SU-DHL-6 (cell line): Measurements from ENCODE around the gene CSAG3.
"Not testable (repeated sequence)": the region's sequence is repeated elsewhere in the genome, so short reads cannot be mapped to it uniquely, and the experiment has no call there.

Source experiments
- H2AFZ ChIP-seq: fragments of 200-600 bp; sonication (generic); 2 replicates; pipeline ENCODE4 v1.6.1; 2014; ENCODE audit warnings: low read depth, mild to moderate bottlenecking, moderate library complexity, mixed read lengths, antibody characterized with exemption, low read length; ENCODE audit not compliant: severe bottlenecking
- H3F3A ChIP-seq: fragments of 200-600 bp; shearing (Covaris generic); 2 replicates; pipeline ENCODE4 v1.6.0; 2016; ENCODE audit warnings: antibody characterized with exemption, mild to moderate bottlenecking; ENCODE audit not compliant: insufficient read depth
- H3K27ac ChIP-seq: fragments of 200-600 bp; sonication (generic); 2 replicates; pipeline ENCODE4 v1.5.1; 2016; ENCODE audit warnings: low read depth, mild to moderate bottlenecking, low read length, moderate library complexity, mixed read lengths
- H3K27me3 ChIP-seq: fragments of 200-600 bp; sonication (generic), shearing (Covaris generic); 2 replicates; pipeline ENCODE4 v1.6.0; 2014; ENCODE audit warnings: mild to moderate bottlenecking, low read length
- H3K36me3 ChIP-seq: fragments of 200-600 bp; sonication (generic); 2 replicates; pipeline ENCODE4 v1.6.1; 2014; ENCODE audit warnings: mild to moderate bottlenecking, low read length, mixed read lengths
- H3K4me2 ChIP-seq: fragments of 300-600, 200-600 bp; shearing (Covaris generic), sonication (generic); 2 replicates; pipeline ENCODE4 v1.6.0; 2014; ENCODE audit warnings: low read length, low read depth, mild to moderate bottlenecking; ENCODE audit not compliant: poor library complexity, severe bottlenecking
- H3K4me3 ChIP-seq: fragments of 200-600 bp; sonication (generic); 2 replicates; pipeline ENCODE4 v1.5.1; 2014; ENCODE audit warnings: antibody characterized with exemption, low read length, mild to moderate bottlenecking, mixed read lengths; ENCODE audit not compliant: insufficient read depth, poor library complexity, severe bottlenecking
- H3K79me2 ChIP-seq: fragments of 200-600 bp; sonication (generic); 2 replicates; pipeline ENCODE4 v1.6.1; 2014; ENCODE audit warnings: mild to moderate bottlenecking, low read length, moderate library complexity; ENCODE audit not compliant: insufficient read depth
- H3K9ac ChIP-seq: fragments of 200-600 bp; sonication (generic); 2 replicates; pipeline ENCODE4 v1.7.0; 2014; ENCODE audit warnings: mild to moderate bottlenecking, low read length
- H3K9me2 ChIP-seq: fragments of 200-600 bp; sonication (generic); replicated peaks from 2 replicates; pipeline ENCODE4 v1.6.1; 2014; ENCODE audit warnings: low read length; ENCODE audit not compliant: insufficient read depth
- H3K9me3 ChIP-seq: fragments of 200-600 bp; sonication (generic); 2 replicates; pipeline ENCODE4 v1.6.1; 2014; ENCODE audit warnings: low read length, mixed read lengths; ENCODE audit not compliant: insufficient read depth
- H4K20me1 ChIP-seq: fragments of 200-600 bp; sonication (generic); 2 replicates; pipeline ENCODE4 v1.6.1; 2014; ENCODE audit warnings: low read depth, mild to moderate bottlenecking, antibody characterized with exemption, low read length, moderate library complexity, mixed read lengths
- EZH2phosphoT487 ChIP-seq: fragments of 200-600 bp; sonication (generic), shearing (Covaris generic); conservative IDR thresholded peaks from 2 replicates; pipeline ENCODE4 v1.6.1; 2018; ENCODE audit warnings: mild to moderate bottlenecking, antibody characterized with exemption, low read length, moderate library complexity, mixed read lengths
- TF ChIP-seq, protein P1 (sequence below): fragments of 200-600 bp; sonication (generic); IDR thresholded peaks from one replicate; pipeline ENCODE4 v1.5.1; 2017; ENCODE audit warnings: antibody characterized with exemption, mild to moderate bottlenecking, low read length, moderate library complexity; ENCODE audit not compliant: insufficient read depth, poor library complexity, severe bottlenecking

Gene CSAG3

DNA sequence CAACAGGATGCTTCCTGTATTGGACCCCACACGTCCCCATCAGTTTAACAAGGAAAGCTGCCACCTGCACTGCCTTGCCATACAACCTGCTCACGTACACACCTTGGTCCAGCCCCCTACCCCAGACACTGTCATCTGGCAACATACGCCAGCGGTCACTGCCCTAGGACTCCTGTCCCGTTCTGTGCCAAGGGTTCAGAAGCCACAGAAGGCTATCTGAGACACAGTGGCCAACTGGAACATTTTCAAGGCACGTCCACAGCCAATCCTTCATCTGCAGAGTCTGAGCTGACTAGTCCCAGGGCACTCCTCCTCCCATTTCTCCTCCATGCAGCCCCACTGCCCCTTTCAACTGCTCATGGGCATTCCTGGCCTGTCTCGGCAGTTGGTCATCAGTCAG is 2.6 kb downstream of the CSAG3 start:
- not testable (repeated sequence) for H3K9me3 ChIP-seq, H3F3A ChIP-seq, H3K4me3 ChIP-seq, H3K9me2 ChIP-seq, H2AFZ ChIP-seq, H3K9ac ChIP-seq, H3K36me3 ChIP-seq, H3K27me3 ChIP-seq, H3K4me2 ChIP-seq, H3K79me2 ChIP-seq, H3K27ac ChIP-seq, H4K20me1 ChIP-seq

DNA sequence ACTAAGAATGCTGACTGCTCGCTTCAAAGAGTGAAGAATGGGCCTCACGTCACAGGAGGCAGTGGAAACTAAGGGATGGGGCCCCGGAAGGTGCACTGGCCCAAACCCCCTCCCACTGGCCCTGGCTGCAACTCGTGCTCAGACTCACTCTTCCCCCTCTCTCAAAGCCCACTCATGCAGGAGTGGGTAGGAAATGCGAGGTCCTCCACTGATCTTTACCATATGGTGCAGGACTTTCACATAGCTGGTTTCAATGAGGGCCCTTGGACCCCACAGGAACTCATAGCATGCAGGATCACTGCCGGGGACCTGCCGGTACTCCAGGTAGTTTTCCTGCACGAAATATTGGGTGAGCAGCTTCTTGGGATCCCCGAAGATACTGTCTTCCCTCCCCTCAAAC is 7.5 kb downstream of the CSAG3 start:
- H3K9ac ChIP-seq, H3K36me3 ChIP-seq, H3K4me2 ChIP-seq, H3K9me3 ChIP-seq, H3K27ac ChIP-seq, H3K79me2 ChIP-seq, H3K27me3 ChIP-seq, H3K4me3 ChIP-seq, H2AFZ ChIP-seq, H3F3A ChIP-seq, H3K9me2 ChIP-seq, H4K20me1 ChIP-seq: not testable (repeated sequence)

DNA sequence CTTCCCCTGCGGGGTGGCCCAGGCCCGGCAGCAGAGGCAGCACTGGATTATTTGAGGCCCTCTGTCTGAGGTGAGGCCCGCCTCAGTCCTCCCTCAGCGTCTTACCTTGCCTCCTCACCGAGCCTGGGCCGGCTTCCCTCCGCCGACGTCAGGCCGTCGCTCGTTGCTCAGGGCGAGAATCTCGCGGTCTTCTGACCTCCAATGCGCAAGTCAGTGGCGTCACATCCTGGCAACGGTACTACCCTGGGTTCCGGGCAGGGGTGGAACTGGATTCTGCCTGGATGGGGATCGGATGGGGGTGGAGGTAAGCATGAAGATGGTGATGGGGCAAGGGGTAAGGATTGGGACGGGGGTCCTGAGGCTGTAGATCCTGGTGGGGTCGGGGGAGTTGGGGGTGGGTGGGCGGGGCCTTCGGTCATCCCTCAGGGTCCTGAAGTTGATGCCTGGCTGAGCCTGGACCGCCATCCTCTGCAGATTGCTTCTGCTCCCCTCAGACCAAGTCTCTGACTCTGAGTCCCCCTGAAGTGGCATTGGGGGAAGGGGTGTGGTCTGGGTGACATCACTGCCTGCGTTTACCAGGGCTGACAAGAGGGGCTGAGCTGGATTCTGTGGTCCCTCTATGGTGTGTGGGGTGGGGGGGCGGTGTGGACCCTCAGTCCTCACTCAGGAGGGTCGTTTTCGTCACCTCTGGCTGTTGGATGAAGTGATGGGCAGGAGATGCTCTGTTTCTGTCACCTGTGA is 10.7 kb downstream of the CSAG3 start, which contains the start of gene MAGEA6:
MAGEA6 (minus strand) TSS at position 141 of the 741 bp plus-strand sequence. CDS start 2,039 bp downstream, outside the sequence.
- not testable (repeated sequence) for H3K4me3 ChIP-seq, H3K27ac ChIP-seq, H3F3A ChIP-seq, H3K27me3 ChIP-seq, H4K20me1 ChIP-seq, H3K9me2 ChIP-seq, H2AFZ ChIP-seq, H3K79me2 ChIP-seq, H3K9me3 ChIP-seq, H3K36me3 ChIP-seq, H3K9ac ChIP-seq, H3K4me2 ChIP-seq

DNA sequence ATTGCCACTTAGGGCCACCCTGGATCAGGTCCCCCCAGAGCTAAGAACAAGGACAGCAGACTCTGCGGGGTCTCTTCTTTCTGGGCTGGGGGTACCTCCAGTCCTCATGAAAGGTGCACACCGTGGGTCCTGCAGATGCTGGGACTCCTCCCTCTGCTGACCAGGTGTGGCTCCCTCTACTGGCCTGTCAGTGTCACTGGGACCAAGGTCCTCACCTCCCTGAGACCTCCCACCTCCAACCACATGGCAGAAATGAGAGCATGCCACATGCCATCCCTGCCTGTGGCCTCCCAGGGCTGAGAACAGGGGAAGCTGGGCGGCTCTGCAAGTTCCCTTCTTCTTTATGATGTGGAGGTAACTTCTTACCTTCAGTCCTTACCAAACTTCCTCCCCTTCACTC is 28.0 kb downstream of the CSAG3 start:
- H3K9ac ChIP-seq, H3K27me3 ChIP-seq, H4K20me1 ChIP-seq, H3K9me2 ChIP-seq, H3K79me2 ChIP-seq, H3K4me2 ChIP-seq, H3K36me3 ChIP-seq, H2AFZ ChIP-seq, H3F3A ChIP-seq, H3K27ac ChIP-seq, H3K4me3 ChIP-seq, H3K9me3 ChIP-seq: not testable (repeated sequence)

DNA sequence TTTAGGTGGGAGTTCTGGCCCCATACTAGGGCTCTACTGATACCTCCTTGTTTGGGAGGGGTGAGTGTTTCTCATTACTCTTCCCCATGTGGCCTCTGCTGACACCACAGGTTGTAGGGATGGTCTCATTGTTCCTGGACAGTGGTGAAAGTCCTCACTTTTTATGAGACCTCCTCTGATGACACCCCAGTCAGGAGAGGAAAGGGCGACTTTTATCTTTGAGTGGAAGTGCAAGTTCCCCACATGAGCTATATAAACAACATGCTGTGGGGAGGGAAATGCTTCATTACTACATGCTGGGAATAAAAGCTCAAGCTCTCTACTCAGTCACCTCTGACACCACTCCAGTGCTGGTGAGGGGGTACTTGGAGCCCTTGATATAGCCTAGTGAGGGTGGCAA is 39.9 kb downstream of the CSAG3 start:
- Histone ChIP-seq H4K20me1 (no peaks in the 10 kb centered on the region), H3K9me2 (no peaks in the 10 kb centered on the region), H3K9ac (no peak overlapping the region), H3K27me3 (no peaks in the 10 kb centered on the region), H3K36me3 (no peaks in the 10 kb centered on the region), H3K9me3 (no peaks in the 10 kb centered on the region), H3K27ac (no peak overlapping the region), H3K4me2 (no peak overlapping the region), H2AFZ (no peak overlapping the region), H3F3A (no peaks in the 10 kb centered on the region), H3K79me2 (no peaks in the 10 kb centered on the region), H3K4me3 (no peak overlapping the region)
- TF ChIP-seq, protein P1, sequence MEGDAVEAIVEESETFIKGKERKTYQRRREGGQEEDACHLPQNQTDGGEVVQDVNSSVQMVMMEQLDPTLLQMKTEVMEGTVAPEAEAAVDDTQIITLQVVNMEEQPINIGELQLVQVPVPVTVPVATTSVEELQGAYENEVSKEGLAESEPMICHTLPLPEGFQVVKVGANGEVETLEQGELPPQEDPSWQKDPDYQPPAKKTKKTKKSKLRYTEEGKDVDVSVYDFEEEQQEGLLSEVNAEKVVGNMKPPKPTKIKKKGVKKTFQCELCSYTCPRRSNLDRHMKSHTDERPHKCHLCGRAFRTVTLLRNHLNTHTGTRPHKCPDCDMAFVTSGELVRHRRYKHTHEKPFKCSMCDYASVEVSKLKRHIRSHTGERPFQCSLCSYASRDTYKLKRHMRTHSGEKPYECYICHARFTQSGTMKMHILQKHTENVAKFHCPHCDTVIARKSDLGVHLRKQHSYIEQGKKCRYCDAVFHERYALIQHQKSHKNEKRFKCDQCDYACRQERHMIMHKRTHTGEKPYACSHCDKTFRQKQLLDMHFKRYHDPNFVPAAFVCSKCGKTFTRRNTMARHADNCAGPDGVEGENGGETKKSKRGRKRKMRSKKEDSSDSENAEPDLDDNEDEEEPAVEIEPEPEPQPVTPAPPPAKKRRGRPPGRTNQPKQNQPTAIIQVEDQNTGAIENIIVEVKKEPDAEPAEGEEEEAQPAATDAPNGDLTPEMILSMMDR, result no peak
- no peak for TF ChIP-seq EZH2phosphoT487
